NB4 (cell line): ENCODE measurements around the gene FADS3.

ENCODE experiments used
- MYC ChIP-seq: IDR thresholded peaks from 2 replicates; pipeline ENCODE4 v1.6.1; 2011; ENCODE audit warnings: low read depth, low read length
- POLR2A ChIP-seq: IDR thresholded peaks from 2 replicates; pipeline ENCODE4 v1.6.1; 2011; ENCODE audit warnings: mild to moderate bottlenecking; ENCODE audit not compliant: insufficient read length; ENCODE audit errors: extremely low read depth
- TF ChIP-seq, protein P1 (sequence below): IDR thresholded peaks from one replicate; pipeline ENCODE4 v1.5.1; 2012; ENCODE audit warnings: low read depth, low read length

DNA sequence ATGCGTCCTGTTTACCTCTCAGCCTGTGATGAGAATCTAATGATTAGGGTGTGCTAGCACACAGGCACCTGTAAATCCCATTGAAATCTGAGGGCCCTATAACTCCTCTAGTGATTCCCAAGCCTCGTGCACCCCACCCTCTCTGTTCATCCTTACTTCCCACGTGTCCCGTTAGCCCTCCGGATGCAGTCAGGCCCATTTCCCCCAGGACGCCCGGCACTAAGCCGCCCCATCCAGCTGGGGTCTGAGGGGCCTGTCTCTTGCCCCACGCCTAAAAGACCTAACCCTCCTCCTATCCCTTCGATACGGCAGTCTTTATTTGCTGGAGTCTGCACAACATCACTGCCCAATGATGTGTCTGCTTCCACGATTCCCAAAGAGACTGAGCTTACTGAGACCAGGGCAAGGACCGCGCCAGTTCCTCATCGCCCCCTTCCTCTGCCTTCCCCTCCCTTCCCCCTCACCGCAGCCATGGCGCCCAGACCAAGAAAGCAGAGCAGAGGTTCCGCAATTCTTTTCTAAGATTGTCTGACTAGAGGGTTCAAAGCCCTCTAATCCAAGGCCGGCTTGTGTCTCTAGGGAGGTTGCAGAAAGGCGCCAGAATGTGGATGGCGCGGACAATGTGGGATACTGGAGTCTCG is 64.3 kb downstream of the FADS3 start:
- TF ChIP-seq, protein P1, sequence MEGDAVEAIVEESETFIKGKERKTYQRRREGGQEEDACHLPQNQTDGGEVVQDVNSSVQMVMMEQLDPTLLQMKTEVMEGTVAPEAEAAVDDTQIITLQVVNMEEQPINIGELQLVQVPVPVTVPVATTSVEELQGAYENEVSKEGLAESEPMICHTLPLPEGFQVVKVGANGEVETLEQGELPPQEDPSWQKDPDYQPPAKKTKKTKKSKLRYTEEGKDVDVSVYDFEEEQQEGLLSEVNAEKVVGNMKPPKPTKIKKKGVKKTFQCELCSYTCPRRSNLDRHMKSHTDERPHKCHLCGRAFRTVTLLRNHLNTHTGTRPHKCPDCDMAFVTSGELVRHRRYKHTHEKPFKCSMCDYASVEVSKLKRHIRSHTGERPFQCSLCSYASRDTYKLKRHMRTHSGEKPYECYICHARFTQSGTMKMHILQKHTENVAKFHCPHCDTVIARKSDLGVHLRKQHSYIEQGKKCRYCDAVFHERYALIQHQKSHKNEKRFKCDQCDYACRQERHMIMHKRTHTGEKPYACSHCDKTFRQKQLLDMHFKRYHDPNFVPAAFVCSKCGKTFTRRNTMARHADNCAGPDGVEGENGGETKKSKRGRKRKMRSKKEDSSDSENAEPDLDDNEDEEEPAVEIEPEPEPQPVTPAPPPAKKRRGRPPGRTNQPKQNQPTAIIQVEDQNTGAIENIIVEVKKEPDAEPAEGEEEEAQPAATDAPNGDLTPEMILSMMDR = no peak
- TF ChIP-seq POLR2A (no peak), MYC (no peak)
